ENCODE results near the gene SCIMP.
A peak's percentile ranks its signal among the peaks of the same experiment; 100 is the strongest.

Gene SCIMP

GRCh38 chr17:5203908-5204294 lies 30.8 kb downstream of the SCIMP start:
- H3K4me3 ChIP-seq (replicated peaks; ENCODE audit: low read depth, low read length), result no peak overlapping the region
- DNase-seq (ENCODE audit: low read depth), result peak; percentile 59
- no peak for TF ChIP-seq CTCF (IDR thresholded peaks at IDR 0.05; ENCODE audit: low read length, missing control alignments)

- DNase-seq (ENCODE audit: low read depth), result no peak
- TF ChIP-seq CTCF (IDR thresholded peaks at IDR 0.05; ENCODE audit: low read length, missing control alignments), result no peak
Measured at GRCh38 chr17:5203178-5203907, 31.3 kb downstream of the SCIMP start.

GRCh38 chr17:5201011-5201410 lies 33.6 kb downstream of the SCIMP start:
- DNase-seq (ENCODE audit: low read depth), result no peak
- no peak for TF ChIP-seq CTCF (IDR thresholded peaks at IDR 0.05; ENCODE audit: low read length, missing control alignments)
- no peak overlapping the region for H3K4me3 ChIP-seq (replicated peaks; ENCODE audit: low read depth, low read length)

More at GRCh38 chr17:5203178-5203907, 31.3 kb downstream of the SCIMP start:
- no peak overlapping the region for H3K4me3 ChIP-seq (replicated peaks; ENCODE audit: low read depth, low read length)

GRCh38 chr17:5200360-5200759 lies 34.3 kb downstream of the SCIMP start:
- TF ChIP-seq CTCF (IDR thresholded peaks at IDR 0.05; ENCODE audit: low read length, missing control alignments), result no peak
- no peak overlapping the region for H3K4me3 ChIP-seq (replicated peaks; ENCODE audit: low read depth, low read length)
- DNase-seq (ENCODE audit: low read depth), result no peak

GRCh38 chr17:5198472-5198871 lies 36.2 kb downstream of the SCIMP start:
- H3K4me3 ChIP-seq (replicated peaks; ENCODE audit: low read depth, low read length), result no peak overlapping the region
- no peak for TF ChIP-seq CTCF (IDR thresholded peaks at IDR 0.05; ENCODE audit: low read length, missing control alignments)
- DNase-seq (ENCODE audit: low read depth), result no peak

- DNase-seq (ENCODE audit: low read depth), result no peak
- H3K4me3 ChIP-seq (replicated peaks; ENCODE audit: low read depth, low read length), result no peak overlapping the region
- no peak for TF ChIP-seq CTCF (IDR thresholded peaks at IDR 0.05; ENCODE audit: low read length, missing control alignments)
Measured at GRCh38 chr17:5194346-5194745, 40.3 kb downstream of the SCIMP start.
